Fibroblast of lung (primary cell): ENCODE measurements around the gene DOCK8.

Source experiments
- EZH2 ChIP-seq: IDR thresholded peaks from 2 replicates; pipeline ENCODE4 v1.5.1; 2012; ENCODE audit warnings: low read length, control low read depth, mild to moderate bottlenecking; ENCODE audit errors: missing control alignments
- TF ChIP-seq, protein P1 (sequence below), 2 donors: IDR thresholded peaks in 1 of 2; conservative IDR thresholded peaks in 1 of 2; 1 replicate in 1 of 2; 2 replicates in 1 of 2; pipeline ENCODE4 v1.5.1; 2011 to 2012; ENCODE audit warnings: low read length in 2 of 2, control low read depth in 1 of 2, inconsistent platforms in 1 of 2, low read depth in 1 of 2, mild to moderate bottlenecking in 1 of 2

- TF ChIP-seq EZH2 = no peak
- TF ChIP-seq, protein P1, sequence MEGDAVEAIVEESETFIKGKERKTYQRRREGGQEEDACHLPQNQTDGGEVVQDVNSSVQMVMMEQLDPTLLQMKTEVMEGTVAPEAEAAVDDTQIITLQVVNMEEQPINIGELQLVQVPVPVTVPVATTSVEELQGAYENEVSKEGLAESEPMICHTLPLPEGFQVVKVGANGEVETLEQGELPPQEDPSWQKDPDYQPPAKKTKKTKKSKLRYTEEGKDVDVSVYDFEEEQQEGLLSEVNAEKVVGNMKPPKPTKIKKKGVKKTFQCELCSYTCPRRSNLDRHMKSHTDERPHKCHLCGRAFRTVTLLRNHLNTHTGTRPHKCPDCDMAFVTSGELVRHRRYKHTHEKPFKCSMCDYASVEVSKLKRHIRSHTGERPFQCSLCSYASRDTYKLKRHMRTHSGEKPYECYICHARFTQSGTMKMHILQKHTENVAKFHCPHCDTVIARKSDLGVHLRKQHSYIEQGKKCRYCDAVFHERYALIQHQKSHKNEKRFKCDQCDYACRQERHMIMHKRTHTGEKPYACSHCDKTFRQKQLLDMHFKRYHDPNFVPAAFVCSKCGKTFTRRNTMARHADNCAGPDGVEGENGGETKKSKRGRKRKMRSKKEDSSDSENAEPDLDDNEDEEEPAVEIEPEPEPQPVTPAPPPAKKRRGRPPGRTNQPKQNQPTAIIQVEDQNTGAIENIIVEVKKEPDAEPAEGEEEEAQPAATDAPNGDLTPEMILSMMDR (conservative IDR thresholded peaks at IDR 0.05 in 1 of 2, IDR thresholded peaks at IDR 0.05 in 1 of 2; ENCODE audit: low read depth in 1 of 2, low read length in 2 of 2) = no peak
These were observed 256.0 kb downstream of the DOCK8 start for GRCh38 chr9:470552-471194.
